SKM-1 treated with dmso at 0.1 percent for 144 hours (cell line): ENCODE results near the gene CSK.
A peak's percentile ranks its signal among the peaks of the same experiment; 100 is the strongest.
"Not testable (repeated sequence)": the region's sequence is repeated elsewhere in the genome, so short reads cannot be mapped to it uniquely, and the experiment has no call there.

Experiments
- DNase-seq: peaks from one replicate; lab custom pipeline; 2025; ENCODE audit not compliant: unreplicated experiment; lab: John Stamatoyannopoulos, UW

The CSK gene

DNA sequence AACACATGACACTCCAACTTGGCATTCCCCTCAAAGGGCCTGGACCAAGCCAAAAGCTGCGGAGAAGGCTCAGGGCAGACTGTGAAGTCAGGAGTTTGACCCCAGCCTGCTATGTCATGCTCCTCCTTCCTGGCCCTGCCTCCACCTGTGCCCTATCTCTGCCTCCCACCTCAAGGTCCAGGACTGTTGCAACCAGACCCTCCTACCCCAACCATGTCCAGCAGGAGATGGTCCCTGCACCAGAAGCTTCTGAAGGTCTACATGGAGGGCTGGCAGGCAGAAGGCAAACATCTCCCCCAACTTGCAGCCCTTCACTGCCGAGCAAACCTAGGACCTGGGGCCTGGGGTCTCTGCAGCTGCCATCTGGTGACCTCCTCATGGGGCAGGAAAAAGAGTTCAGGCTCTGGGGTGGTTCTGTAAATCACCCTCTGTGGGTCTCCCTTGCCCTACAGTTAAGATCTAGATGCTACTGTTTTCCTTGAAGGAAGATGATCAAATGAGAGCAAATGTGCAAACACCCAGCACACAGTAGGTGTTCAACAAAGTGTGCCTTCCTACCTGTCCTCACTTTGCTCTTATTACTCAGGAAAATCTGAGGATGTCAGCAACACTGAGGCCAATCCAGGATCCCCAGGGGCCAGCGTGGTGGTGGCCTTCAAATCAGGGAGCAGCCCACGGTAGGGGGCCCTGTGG, 11.5 kb upstream of the CSK start:
- no peak for DNase-seq

DNA sequence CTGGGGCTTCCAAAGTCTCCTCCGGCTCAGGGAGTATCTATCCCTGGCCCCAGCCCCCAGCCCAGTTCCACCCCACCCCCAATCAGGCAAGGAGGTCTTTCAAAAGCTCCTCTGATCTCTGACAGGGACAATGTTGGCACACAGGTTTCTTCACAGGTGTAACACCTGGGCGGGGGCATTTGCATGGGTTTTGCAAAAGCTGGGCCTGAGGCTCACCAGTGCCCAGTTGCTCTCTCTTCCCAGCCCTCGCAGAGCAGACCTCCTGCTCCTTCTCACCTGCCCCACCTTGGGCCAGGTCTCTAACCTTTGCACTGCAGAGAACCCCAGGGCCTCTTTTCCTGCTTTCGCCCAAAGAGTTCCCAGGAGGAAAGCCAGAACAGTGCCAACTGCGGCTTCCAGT, 8.6 kb upstream of the CSK start:
- DNase-seq = no peak

DNA sequence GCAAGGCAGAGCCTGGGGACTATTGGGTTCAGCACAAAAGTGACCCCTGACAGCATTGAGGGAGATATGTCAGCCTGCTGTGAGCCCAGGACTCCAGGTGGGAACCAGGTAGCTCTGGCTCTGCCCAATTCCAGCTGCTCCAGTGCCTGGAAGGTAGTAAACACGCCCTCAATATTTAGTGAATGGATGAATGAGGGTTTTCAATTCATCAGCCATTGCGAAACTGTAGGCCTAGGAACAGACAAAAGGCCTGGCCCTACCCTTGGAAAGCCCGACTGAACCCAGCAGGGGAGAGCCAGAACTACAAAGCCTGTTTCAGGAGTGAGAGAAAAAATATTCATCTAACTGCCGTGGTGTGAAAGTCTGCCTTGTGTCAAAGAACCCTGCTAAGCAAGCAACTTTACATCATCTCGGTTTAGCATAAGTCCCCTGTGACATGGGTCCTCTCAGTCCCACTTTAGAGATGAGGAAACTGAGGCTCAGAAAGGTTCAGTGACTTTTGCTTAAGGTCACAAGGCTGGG, 8.1 kb upstream of the CSK start:
- no peak for DNase-seq

DNA sequence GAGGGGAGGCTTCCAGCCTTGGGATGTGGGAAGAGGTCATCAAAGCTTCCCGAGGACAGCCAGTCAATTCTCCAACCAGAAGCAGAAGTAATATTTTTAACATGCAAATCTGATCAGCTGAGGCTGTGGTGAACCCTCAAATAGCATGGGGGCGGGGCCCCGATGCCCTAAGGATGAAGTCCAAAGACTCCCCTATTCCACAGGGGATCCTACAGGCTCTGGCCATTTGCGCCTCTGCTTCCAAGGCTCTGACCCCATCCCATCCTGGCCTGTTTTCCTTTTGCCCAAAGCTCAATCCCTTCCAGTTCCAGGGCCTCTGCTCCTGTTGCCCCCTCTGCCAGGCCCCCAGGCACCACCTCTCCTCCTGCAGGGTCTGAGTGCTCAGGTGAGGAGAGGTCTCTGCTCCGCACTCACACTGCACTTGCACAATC, 6.7 kb upstream of the CSK start:
- DNase-seq = no peak

DNA sequence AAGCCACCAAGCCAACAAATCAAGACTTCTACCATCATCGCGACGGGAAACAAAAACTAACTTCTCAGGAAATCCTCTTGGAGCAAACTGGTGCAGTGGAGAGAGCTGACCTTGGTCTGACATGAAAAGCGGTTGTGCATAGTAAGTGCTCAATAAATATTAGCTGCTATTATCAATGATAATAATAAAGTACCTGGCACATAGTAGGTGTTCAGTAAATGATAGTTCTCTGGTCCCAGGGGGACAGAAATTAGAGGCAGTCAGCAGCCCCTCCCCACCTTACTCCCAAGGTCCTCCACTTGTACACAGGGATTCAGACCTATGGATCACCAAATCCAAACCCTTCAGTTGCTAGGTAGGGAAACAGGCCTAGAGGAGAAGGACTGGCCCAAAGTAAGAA, 6.0 kb upstream of the CSK start:
- no peak for DNase-seq

GRCh38 chr15:74776821-74777768, 4.8 kb upstream of the CSK start:
- DNase-seq = peak; percentile 91

DNA sequence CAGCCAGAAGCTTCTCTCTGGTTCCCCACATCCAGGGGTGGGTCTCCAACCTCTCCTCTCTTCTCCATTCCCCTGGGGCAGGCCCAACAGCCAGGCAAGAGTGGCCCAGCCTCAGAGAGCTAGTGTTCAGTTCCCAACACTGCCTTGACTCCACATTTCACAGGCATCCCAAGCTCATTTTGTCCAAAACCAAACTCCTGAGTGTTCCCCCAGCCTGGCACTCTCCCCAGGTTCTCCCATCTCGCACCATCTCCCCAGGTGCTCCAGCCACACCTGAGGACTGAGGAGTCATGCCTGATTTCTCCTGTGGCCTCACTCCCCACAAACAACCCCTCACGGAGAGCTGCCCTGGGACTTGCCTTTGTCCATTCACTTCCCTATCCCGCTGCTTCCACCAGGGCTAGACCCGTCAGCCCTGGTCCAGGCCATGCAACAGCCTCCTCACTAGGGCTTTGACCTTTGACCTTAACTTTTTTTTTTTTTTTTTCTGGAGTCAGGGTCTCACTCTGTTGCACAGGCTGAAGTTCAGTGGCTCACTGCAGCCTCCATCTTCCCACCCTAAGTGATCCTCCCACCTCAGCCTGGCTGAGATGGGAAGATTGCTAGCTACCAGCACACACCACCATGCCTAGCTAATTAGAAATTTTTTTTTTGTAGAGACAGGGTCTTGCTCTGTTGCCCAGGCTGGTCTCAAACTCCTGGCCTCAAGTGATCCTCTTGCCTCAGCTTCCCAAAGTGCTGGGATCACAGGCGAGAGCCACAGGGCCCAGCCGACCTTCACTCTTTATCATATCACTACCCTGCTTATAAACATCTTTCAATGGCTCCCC, 3.9 kb upstream of the CSK start:
- no peak for DNase-seq

DNA sequence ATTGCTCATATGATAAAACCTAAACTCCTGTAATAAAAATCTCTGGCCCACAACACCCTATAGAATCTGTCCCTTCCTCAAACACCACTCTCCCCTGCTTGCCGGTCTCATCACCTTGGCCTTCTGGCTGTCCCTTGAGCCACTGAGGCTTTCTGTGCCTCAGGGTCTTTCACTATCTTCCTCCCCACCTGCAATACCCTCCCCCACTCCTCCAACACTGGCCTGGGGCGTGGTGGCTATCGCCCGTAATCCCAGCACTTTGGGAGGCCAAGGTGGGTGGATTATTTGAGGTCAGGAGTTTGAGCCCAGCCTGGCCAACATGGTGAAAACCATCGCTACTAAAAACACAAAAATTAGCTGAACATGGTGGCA, 3.3 kb upstream of the CSK start:
- no peak for DNase-seq

DNA sequence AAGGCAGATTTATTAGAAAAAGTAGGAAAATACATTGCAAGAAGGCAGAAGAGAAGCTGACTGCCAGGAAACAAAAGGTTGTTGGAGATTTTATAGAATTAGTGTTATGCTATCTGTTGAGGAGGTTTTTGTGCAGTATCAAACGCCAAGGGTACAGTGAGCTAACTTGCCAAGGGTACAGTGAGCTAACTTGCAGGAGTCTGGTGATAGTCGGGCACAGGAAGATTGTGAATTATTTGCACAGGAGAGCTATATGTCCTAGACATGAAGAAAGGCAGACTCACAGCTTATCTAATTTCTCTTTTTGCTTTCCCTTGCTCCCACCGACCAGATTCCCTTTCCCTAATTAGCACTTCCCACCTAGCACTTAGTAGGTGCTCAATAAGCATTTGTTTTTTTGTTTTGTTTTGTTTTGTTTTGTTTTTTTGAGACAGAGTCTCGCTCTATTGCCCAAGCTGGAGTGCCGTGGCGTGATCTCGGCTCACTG, 2.7 kb upstream of the CSK start:
- no peak for DNase-seq

DNA sequence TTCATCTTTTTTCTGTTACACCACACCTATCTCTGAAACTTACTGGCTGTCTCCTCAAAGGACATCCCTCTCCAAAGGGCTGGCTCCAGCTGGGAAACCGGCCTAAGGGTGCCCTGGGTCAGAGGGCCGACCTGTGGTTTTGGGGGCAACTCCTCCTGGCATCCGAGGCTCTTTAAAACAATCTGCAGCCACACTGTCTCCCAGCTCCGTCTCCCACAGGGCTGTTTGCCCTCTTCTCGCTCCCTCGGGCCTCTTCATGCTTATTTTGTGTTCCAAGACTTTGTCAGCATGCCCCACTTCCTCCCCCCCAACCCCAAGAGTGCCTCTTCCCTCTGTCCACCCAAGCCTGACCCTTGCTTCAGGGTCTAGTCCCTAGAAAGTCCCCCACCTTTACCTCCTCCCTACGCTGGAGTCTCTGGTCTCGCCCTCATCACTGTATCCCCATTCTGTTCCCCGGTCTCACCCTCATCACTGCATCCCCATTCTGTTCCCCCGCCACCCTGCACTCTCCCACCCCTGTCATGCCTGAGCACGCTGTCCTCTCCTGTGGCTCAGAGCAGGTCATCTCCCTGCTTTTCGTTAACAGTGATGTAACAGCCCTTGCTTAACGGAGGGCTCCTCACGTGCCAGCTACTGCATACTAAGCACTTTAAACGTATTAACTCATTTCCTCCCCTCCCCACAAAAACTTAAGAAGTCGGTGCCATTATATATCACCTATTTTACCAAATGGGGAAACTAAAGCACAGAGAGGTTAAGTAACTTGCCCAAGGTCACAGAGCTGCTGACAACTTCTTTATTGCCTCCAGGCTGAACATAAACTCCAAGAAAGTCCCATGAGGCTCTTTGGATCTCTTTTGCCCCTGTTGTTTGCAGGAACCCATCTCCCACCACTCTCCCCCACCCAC, 1.1 kb upstream of the CSK start:
- peak; percentile 97 for DNase-seq

DNA sequence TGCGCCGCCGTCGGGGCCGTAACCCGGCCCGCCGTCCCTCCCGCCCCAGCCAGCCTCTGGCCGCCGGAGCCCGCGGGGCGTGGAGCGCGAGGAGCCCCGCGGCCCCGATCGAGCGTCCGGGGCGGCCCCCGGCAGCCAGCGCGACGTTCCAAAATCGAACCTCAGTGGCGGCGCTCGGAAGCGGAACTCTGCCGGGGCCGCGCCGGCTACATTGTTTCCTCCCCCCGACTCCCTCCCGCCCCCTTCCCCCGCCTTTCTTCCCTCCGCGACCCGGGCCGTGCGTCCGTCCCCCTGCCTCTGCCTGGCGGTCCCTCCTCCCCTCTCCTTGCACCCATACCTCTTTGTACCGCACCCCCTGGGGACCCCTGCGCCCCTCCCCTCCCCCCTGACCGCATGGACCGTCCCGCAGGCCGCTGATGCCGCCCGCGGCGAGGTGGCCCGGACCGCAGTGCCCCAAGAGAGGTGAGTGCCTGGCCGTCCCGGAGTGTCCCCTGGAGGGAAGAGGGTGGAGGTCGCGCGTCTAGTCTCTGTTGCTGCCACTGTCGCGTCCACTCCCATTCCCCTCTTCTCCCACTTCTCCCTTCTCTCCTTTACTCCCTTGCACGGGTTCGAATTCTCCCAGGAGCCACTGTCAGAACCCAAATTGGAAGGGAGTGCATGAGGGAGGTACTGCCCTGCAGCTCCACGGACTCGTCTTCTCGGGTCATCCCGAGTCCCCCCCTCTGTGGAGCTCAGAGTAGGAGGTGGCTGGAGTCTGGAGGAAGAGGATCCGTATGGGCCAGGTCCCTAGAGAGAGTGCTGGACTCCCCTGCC, 585 bp downstream of the CSK start:
- peak; percentile 20 for DNase-seq

DNA sequence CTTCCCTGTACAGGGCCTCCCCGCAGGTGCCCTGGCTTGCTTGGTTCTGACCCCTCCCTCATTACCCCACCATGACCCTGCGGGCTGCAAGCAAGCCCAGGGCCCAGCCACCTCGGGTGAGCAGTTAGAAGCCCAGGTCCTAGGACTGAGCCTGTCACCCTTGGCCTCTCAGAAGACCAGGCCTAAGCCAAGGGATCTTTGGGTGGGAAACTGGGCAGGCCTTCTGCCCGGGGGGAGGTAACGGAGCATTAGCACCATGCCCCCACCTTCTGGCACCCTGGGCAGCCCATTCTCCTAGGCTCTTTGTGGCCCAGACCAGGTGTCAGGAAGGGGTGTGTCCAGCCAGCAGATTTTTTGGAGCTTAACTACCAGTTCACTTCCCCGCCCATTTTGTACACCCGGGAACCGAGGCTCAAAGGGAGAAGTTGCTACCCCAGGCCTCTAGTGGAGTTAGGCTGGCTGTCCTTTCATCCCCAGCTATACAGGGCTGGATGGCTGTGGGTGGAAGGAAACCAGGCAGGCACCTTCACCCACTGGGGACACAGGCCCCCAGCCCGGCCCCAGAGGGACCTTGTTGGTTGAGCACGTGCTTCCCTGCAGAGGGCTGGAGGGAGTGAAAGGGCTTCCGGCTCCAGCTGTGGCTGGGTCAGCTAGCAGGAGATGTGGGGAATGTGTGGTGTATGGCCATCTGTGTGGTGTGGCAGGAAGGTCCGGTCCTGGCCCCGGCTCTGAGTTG, 1.4 kb downstream of the CSK start:
- DNase-seq = peak; percentile 76

GRCh38 chr15:74783808-74784175, 1.9 kb downstream of the CSK start:
- DNase-seq = no peak

DNA sequence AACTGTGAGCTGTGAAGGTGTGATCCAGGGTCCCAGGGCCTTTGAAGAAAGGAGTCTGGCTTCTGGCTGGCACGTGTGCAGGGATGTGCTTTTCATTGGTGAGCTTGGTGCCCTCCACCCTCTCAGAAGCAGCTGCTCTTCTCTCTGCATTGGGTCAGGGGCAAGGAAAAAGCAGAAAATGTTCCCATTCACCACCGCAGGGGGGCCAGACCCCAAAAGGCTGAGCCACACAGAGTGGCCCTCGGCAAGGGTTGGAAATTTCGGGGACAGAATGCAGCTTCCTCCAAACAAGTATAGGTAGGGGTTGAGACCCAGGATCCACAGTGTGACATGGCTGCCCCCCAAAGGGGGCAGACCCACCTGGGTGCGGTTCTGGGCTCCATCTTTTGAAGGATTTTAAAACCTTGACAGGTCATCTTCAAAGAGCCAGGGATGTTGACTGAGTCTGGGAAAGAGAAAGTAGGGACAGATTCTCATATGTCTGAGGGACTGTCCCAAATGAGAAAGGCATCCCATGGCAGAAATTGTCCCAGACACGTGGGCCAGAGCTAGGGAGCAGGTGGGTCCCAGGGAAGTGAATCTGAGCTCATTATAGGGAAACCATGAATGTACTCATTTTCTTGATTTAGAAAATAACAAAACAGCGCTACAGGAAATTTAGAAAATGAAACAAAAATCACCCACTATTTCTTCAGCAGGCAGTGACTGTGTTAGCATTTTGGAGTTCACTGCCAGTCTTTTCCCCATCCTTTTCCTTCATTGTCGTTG, 2.7 kb downstream of the CSK start:
- DNase-seq = no peak

GRCh38 chr15:74785194-74786032, 3.5 kb downstream of the CSK start:
- DNase-seq = no peak

DNA sequence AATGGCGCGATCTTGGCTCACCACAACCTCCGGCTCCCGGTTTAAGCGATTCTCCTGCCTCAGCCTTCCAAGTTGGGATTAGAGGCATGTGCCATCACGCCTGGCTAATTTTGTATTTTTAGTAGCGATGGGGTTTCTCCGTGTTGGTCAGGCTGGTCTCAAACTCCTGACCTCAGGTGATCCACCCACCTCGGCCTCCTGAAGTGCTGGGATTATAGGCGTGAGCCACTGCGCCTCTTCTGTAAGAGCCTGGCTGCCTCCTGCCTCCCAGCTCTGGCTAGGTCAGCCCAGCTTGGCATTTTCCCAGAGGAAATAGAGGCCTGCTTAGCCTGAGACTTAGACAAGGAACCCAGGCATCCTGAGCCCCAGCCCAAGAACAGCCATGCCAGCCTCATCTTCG, 4.2 kb downstream of the CSK start:
- not testable (repeated sequence) for DNase-seq

- no peak for DNase-seq
Measured at GRCh38 chr15:74786551-74787165, 4.8 kb downstream of the CSK start.
